GM18499 (cell line): ENCODE results near the gene CUL7.
"Not testable (repeated sequence)": the region's sequence is repeated elsewhere in the genome, so short reads cannot be mapped to it uniquely, and the experiment has no call there.

Source experiments
- ATAC-seq: cut with Tn5 transposase; IDR thresholded peaks from one replicate; pipeline ENCODE4 v1.9.1; 2021; ENCODE audit warnings: moderate number of reproducible peaks; ENCODE audit not compliant: insufficient read depth, unreplicated experiment

Gene CUL7

GRCh38 chr6:43053545-43054205 is at the start of gene CUL7:
Gene CUL7 (minus strand): TSS chr6:43053851. CDS start chr6:43052788, 1,063 bp downstream.
- ATAC-seq: peak; percentile 73

DNA sequence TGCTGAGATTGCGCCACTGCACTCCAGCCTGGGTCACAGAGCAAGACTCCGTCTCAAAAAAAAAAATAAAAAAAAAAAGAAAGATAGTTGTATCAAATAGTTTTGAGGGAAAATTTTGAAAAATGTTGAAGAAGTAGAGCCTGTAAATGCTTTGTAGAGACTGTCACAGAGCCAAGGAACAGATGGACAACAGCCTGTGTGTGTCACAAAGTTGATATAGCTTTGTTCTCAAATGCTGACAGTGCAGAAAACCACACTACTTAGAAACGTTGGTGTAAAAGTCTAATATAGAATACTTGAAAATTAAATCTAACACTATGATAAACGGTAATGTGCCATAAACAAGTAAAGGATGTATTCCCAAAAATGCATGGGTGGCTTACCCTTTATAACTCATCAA is 47.8 kb upstream of the CUL7 start:
- no peak for ATAC-seq

DNA sequence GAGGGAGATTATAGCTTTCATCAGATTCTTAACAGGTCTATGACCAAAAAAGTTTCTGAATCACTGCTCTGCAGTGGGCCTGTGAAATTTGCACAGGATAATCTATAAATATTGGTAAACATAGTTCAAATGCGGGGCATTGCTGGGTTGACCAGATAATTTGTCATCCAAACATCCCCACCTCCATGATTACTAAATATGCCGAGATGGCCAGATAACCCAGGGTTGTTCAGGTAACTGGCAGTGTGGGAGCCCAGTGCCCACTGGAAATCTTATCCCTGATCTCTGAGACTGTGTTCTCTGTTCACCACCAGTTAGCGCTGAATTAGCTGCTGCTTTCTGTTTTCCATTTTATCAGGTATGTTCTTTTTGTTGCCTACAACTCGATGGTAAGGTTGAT is 43.9 kb upstream of the CUL7 start:
- ATAC-seq: no peak

- no peak for ATAC-seq
These were observed 43.4 kb upstream of the CUL7 start for GRCh38 chr6:43097098-43097489.

- ATAC-seq: no peak
These were observed 42.9 kb upstream of the CUL7 start for GRCh38 chr6:43096451-43097097.

DNA sequence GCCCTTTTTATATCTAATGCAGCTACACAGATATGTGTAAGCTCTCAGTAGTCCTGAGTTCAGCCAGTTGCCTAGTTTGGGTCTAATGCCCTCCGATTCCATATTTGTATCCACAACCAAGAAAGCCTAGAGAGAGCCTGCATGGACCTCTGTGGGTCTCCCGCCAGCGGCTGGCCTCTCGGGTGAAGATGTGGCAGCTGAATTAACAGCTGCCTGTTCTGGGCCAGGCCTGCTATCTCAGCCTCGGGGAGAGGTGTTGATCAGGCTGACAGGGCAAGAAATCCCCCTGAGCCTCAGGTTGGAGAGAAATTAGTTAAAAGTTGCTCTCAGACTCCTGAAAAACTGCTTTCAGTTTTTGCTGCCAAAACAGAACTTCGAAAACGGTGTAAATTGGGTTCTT is 42.3 kb upstream of the CUL7 start:
- ATAC-seq: no peak

- no peak for ATAC-seq
These were observed 40.0 kb upstream of the CUL7 start for GRCh38 chr6:43093436-43094289.

DNA sequence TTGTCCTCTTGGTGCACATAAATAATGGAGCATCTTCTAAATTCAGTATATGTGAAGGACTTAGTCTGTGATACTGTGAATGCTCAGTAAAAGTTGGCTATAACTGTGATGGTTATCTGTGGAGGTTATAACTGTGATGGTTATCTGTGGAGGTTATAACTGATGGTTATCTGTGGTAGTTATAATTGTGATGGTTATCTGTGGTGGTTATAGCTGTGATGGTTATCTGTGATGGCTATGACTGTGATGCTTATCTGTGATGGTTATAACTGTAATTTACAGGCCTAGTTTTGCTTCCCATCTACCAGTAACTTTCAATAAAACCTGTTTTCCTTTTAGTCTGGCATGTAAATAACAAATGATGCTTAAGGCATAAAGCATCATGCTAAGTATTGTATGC is 39.0 kb upstream of the CUL7 start:
- no peak for ATAC-seq

GRCh38 chr6:43091436-43091991 is 37.9 kb upstream of the CUL7 start:
- ATAC-seq: no peak

DNA sequence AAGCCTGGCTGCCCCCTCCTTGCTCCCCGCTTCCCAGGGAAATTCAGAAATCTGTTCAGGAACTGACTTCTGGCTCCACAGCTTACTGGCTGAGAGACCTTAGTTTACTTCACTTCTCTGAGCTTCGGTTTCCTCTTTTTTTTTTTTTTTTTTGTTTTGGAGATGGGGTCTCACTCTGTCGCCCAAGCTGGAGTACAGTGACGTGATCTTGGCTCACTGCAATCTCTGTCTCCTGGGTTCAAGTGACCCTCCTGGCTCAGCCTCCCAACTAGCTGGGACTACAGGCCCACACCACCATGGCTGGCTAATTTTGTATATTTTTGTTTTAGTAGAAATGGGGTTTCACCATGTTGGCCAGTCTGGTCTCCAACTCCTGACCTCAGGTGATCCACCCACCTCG is 37.4 kb upstream of the CUL7 start:
- no peak for ATAC-seq

- no peak for ATAC-seq
These were observed 36.9 kb upstream of the CUL7 start for GRCh38 chr6:43090559-43090956.

DNA sequence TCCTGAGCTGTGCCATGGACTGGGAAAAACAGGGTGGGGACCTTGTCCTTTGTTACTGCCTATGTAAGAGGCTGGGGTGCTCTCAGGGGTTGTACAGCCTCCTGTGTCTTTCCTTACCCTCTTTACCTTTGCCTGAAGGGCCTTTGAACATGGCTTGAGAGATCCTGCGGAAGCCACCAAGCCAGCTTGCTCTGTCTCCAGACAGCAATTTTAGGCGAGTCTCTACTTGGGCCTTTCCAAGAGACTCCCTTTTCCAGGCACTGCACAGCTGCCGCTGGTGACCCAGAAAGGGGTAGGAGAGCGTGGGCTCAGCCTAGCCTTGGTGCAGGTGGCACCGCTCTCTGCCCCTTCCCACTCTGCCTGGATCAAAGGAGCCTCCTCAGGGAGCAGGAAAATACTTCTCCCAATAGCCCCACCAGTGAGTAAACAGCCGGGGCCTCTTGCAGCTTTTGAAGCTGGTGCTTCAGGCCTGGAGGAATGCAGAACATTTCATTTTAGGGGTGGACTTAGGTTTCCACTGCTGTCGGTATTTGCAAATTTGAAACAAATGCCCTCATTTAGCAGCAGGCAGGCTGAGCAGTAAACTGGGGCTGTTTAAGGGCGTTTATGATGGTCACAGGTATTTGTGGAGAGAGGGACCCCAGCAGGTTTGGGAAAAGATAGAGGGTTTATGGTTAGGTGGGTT is 36.4 kb upstream of the CUL7 start:
- no peak for ATAC-seq

DNA sequence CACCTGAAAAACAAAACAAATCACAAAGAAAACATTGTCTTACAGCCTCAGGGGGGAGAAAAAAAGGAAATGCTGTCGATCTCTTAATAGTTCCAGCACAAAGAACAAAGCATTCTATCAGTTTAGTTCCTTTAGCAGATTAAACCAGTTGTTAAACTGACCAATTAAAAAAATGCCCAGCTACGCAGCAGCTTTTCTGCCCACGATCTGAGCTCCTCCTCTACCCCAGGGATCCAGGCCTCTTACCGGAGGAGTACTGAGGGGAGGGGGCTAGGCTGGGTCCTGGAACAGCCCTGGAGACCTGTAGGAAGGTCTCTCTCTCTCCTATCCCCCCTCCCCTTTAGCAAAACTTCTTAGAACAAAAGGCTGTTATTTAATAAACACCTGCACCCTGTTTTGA is 35.8 kb upstream of the CUL7 start:
- ATAC-seq: no peak

- no peak for ATAC-seq
These were observed 35.0 kb upstream of the CUL7 start for GRCh38 chr6:43088654-43089056.

DNA sequence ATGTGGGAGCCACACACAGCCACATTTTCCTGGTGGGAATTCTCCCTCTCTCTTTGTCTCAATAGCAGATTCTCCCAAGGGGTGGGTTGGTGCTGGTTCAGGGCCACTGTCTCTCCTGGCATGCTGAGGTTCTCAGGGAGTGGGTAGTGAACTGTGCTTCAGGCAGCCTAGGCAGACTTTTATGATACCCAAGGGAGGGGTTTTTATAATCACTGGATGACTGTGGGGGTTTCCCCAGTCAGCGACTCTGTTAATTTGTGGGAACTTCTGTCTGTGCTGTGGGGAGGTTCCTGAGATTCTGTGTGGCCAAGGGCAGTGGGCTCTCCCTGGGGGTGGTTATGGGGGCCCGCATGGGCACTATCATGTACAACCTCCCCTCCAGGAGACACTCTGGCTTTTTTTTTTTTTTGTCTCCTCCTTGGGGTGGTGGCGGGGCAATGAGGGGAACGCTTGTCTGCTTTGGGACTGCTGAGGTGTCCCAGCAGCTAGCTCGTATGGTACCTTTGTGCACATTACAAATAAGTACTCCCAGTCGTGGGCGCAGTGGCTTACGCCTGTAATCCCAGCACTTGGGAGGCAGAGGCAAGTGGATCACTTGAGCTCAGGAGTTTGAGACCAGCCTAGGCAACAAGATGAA is 32.5 kb upstream of the CUL7 start:
- peak; percentile 57 for ATAC-seq

- no peak for ATAC-seq
These were observed 29.4 kb upstream of the CUL7 start for GRCh38 chr6:43082806-43083655.

GRCh38 chr6:43081922-43082321 is 28.3 kb upstream of the CUL7 start:
- not testable (repeated sequence) for ATAC-seq

- ATAC-seq: no peak
These were observed 27.4 kb upstream of the CUL7 start for GRCh38 chr6:43081043-43081442.

- ATAC-seq: no peak
These were observed 25.0 kb upstream of the CUL7 start for GRCh38 chr6:43078691-43079090.
